GM15510 (cell line): ENCODE results near the gene MMP7.

Experiments used
- POLR2A ChIP-seq: IDR thresholded peaks from 3 replicates; pipeline ENCODE4 v1.6.1; 2011; ENCODE audit warnings: borderline replicate concordance; ENCODE audit not compliant: insufficient read length; ENCODE audit errors: extremely low read depth

Gene MMP7

GRCh38 chr11:102489186-102490145, 41.1 kb downstream of the MMP7 start:
- no peak for TF ChIP-seq POLR2A

- no peak for TF ChIP-seq POLR2A
These were observed 42.3 kb downstream of the MMP7 start for GRCh38 chr11:102488208-102488607.

GRCh38 chr11:102487214-102487613, 43.3 kb downstream of the MMP7 start:
- TF ChIP-seq POLR2A: no peak

- TF ChIP-seq POLR2A: no peak
These were observed 44.0 kb downstream of the MMP7 start for GRCh38 chr11:102486584-102486983.

- TF ChIP-seq POLR2A: no peak
These were observed 45.3 kb downstream of the MMP7 start for GRCh38 chr11:102485095-102485722.

- no peak for TF ChIP-seq POLR2A
These were observed 48.1 kb downstream of the MMP7 start for GRCh38 chr11:102482433-102482832.

- TF ChIP-seq POLR2A: no peak
These were observed 50.8 kb downstream of the MMP7 start for GRCh38 chr11:102479733-102480132.

GRCh38 chr11:102478673-102479299, 51.8 kb downstream of the MMP7 start:
- TF ChIP-seq POLR2A: no peak

GRCh38 chr11:102476812-102477211, 53.7 kb downstream of the MMP7 start:
- TF ChIP-seq POLR2A: no peak

GRCh38 chr11:102476069-102476468, 54.5 kb downstream of the MMP7 start:
- no peak for TF ChIP-seq POLR2A

GRCh38 chr11:102473543-102473942, 57.0 kb downstream of the MMP7 start:
- TF ChIP-seq POLR2A: no peak

GRCh38 chr11:102472127-102472526, 58.4 kb downstream of the MMP7 start:
- no peak for TF ChIP-seq POLR2A

- no peak for TF ChIP-seq POLR2A
These were observed 59.1 kb downstream of the MMP7 start for GRCh38 chr11:102471474-102471873.
